ENCODE results near the gene CBR1. TPM values are rescaled to one million over a fixed set of nuclear protein-coding genes. Genes with fewer than 3 reads are reported as not detected.
"Not testable (repeated sequence)": the region's sequence is repeated elsewhere in the genome, so short reads cannot be mapped to it uniquely, and the experiment has no call there.

Gene CBR1
- total and polyA plus RNA-seq, 2 donors (not counting 3 experiments of a cell fraction or from before 2014, with no cell fraction given), result 41.3 to 124 TPM

- intact Hi-C loops (cut with micrococcal nuclease) (no loop called here), dilution Hi-C loops (cut with MboI; ENCODE audit: extremely low pct_ligation_motif_present, low sequenced_read_pairs) (no loop called here)
- no peak overlapping the region for H3K27ac ChIP-seq (ENCODE audit: insufficient read depth, low read depth, low read length)
- peaks cover 0 to 3% of the 10 kb centered on the region in 2 experiments for H3K36me3 ChIP-seq (ENCODE audit: control insufficient read depth in 2 of 2, extremely low read depth in 1 of 2, insufficient read depth in 2 of 2, low read length in 2 of 2)
- no peak overlapping the region for H2AFZ ChIP-seq (ENCODE audit: low read depth, low read length)
- ChIA-PET POLR2A (no interaction called here), CTCF (interaction anchor here (1.2 to 1.6 kb wide), 2 partner anchors 10 to 32 kb away, joined by 4 to 5 read pairs; no protein-coding TSS in a partner anchor)
- H3K9me1 ChIP-seq (replicated peaks; ENCODE audit: control insufficient read depth, extremely low read depth, insufficient read depth, low read length), result no peaks in the 10 kb centered on the region
- no peak for TF ChIP-seq POLR2AphosphoS5 (IDR thresholded peaks at IDR 0.05; ENCODE audit: insufficient read depth, low read depth, low read length)
- no peak for TF ChIP-seq FOS (IDR thresholded peaks at IDR 0.05; ENCODE audit: borderline replicate concordance, insufficient read depth, low read length)
- no peak for TF ChIP-seq GATA2 (IDR thresholded peaks at IDR 0.05; ENCODE audit: insufficient read depth, insufficient read length, low read depth, low read length)
- no peak for TF ChIP-seq MYC (IDR thresholded peaks at IDR 0.05; ENCODE audit: low read depth, low read length)
- TF ChIP-seq POLR2A (IDR thresholded peaks at IDR 0.05; ENCODE audit: low read depth, low read length), result no peak
- no peak for TF ChIP-seq EZH2 (IDR thresholded peaks at IDR 0.05; ENCODE audit: borderline replicate concordance, low read depth, low read length, severe bottlenecking)
- TF ChIP-seq, protein P1, sequence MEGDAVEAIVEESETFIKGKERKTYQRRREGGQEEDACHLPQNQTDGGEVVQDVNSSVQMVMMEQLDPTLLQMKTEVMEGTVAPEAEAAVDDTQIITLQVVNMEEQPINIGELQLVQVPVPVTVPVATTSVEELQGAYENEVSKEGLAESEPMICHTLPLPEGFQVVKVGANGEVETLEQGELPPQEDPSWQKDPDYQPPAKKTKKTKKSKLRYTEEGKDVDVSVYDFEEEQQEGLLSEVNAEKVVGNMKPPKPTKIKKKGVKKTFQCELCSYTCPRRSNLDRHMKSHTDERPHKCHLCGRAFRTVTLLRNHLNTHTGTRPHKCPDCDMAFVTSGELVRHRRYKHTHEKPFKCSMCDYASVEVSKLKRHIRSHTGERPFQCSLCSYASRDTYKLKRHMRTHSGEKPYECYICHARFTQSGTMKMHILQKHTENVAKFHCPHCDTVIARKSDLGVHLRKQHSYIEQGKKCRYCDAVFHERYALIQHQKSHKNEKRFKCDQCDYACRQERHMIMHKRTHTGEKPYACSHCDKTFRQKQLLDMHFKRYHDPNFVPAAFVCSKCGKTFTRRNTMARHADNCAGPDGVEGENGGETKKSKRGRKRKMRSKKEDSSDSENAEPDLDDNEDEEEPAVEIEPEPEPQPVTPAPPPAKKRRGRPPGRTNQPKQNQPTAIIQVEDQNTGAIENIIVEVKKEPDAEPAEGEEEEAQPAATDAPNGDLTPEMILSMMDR (IDR thresholded peaks at IDR 0.05; ENCODE audit: extremely low read depth in 1 of 2, insufficient read depth in 1 of 2, low read depth in 1 of 2, low read length in 2 of 2), result no peak
- TF ChIP-seq, protein P2, sequence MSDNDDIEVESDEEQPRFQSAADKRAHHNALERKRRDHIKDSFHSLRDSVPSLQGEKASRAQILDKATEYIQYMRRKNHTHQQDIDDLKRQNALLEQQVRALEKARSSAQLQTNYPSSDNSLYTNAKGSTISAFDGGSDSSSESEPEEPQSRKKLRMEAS (IDR thresholded peaks at IDR 0.05; ENCODE audit: insufficient read depth, insufficient read length), result no peak
- TF ChIP-seq JUN (IDR thresholded peaks at IDR 0.05; ENCODE audit: borderline replicate concordance, insufficient read depth, insufficient read length, low read depth), result no peak
- no peak overlapping the region for H3K9ac ChIP-seq (replicated peaks; ENCODE audit: extremely low read depth, insufficient read depth, low read length)
- H3K79me2 ChIP-seq (ENCODE audit: control insufficient read depth, insufficient read depth, low read length), result no peaks in the 10 kb centered on the region
- FAIRE-seq (no peak), DNase-seq (ENCODE audit: low read depth, low spot score) (no peak)
- no peak overlapping the region for H3K4me3 ChIP-seq (replicated peaks in 1 of 3; ENCODE audit: insufficient read depth in 1 of 3, low read depth in 1 of 3, low read length in 3 of 3)
- H3K27me3 ChIP-seq (ENCODE audit: control insufficient read depth in 2 of 2, insufficient read depth in 2 of 2, low read length in 2 of 2), result peaks cover 3 to 4% of the 10 kb centered on the region in 2 experiments
- H3K4me2 ChIP-seq (ENCODE audit: insufficient read depth, low read length), result no peak overlapping the region
- H3K4me1 ChIP-seq (ENCODE audit: control insufficient read depth, extremely low read depth, insufficient read depth, low read length), result peaks cover 8% of the 10 kb centered on the region
- no TSS peak for BruUV-seq (replicated peaks)
- no peaks in the 10 kb centered on the region for H4K20me1 ChIP-seq (replicated peaks; ENCODE audit: control insufficient read depth, extremely low read depth, insufficient read depth, low read length)
- H3K9me3 ChIP-seq (replicated peaks; ENCODE audit: control insufficient read depth, insufficient read depth, low read length), result peaks cover 3% of the 10 kb centered on the region
These were observed 3.4 kb downstream of the CBR1 start for GRCh38 chr21:36073181-36073580.

DNA sequence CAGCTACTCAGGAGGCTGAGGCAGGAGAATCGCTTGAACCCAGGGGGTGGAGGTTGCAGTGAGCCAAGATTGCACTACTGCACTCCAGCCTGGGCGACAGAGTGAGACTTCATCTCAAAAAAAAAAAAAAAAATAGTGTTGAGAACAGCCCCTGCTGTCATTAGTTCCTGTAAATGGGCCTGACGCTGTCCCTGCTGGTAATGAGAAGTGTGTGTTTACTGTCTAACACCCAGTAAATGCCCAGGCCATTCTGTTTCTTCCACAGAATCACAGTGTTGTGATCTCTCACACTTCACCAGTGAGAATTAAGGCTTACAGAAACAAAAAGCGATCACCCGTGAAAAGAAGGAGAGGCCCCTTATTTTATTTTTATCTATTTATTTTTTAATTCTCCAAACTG, 4.1 kb downstream of the CBR1 start:
- H3K4me1 ChIP-seq (ENCODE audit: control insufficient read depth, extremely low read depth, insufficient read depth, low read length); H3K9me3 ChIP-seq (replicated peaks; ENCODE audit: control insufficient read depth, insufficient read depth, low read length); H3K36me3 ChIP-seq (ENCODE audit: control insufficient read depth in 2 of 2, extremely low read depth in 1 of 2, insufficient read depth in 2 of 2, low read length in 2 of 2); FAIRE-seq; BruUV-seq (replicated peaks); H4K20me1 ChIP-seq (replicated peaks; ENCODE audit: control insufficient read depth, extremely low read depth, insufficient read depth, low read length); DNase-seq (ENCODE audit: low read depth, low spot score); POLR2A ChIA-PET; H3K4me2 ChIP-seq (ENCODE audit: insufficient read depth, low read length); H3K27me3 ChIP-seq (ENCODE audit: control insufficient read depth in 2 of 2, insufficient read depth in 2 of 2, low read length in 2 of 2); H3K9me1 ChIP-seq (replicated peaks; ENCODE audit: control insufficient read depth, extremely low read depth, insufficient read depth, low read length); intact Hi-C loops (cut with micrococcal nuclease); H3K79me2 ChIP-seq (ENCODE audit: control insufficient read depth, insufficient read depth, low read length); dilution Hi-C loops (cut with MboI; ENCODE audit: extremely low pct_ligation_motif_present, low sequenced_read_pairs); H3K27ac ChIP-seq (ENCODE audit: insufficient read depth, low read depth, low read length); H3K4me3 ChIP-seq (replicated peaks in 1 of 3; ENCODE audit: insufficient read depth in 1 of 3, low read depth in 1 of 3, low read length in 3 of 3); H2AFZ ChIP-seq (ENCODE audit: low read depth, low read length); H3K9ac ChIP-seq (replicated peaks; ENCODE audit: extremely low read depth, insufficient read depth, low read length): not testable (repeated sequence)
- CTCF ChIA-PET, result interaction anchor here (1.2 to 1.6 kb wide), 2 partner anchors 10 to 31 kb away, joined by 4 to 5 read pairs; no protein-coding TSS in a partner anchor

All from endothelial cell of umbilical vein (primary cell).